Smooth muscle cell (in vitro differentiated cells): ENCODE measurements around the gene ATP1A3. TPM values are rescaled to one million over a fixed set of nuclear protein-coding genes. Genes with fewer than 3 reads are reported as not detected.

Source experiments
- DNase-seq: peaks from one replicate; lab custom pipeline; 2025; ENCODE audit not compliant: unreplicated experiment; lab: John Stamatoyannopoulos, UW
- H2AFZ ChIP-seq: fragments of 200-600 bp; sonication (generic); 2 replicates; pipeline ENCODE4 v1.6.0; 2016; ENCODE audit warnings: antibody characterized with exemption, low read depth, mild to moderate bottlenecking
- H3F3A ChIP-seq: fragments of 200-600 bp; sonication (generic); 2 replicates; pipeline ENCODE4 v1.6.0; 2017; ENCODE audit warnings: antibody characterized with exemption, low read depth
- H3K27ac ChIP-seq: fragments of 200-600 bp; sonication (generic); 2 replicates; pipeline ENCODE4 v1.5.1; 2016; ENCODE audit warnings: low read depth, mild to moderate bottlenecking
- H3K27me3 ChIP-seq: fragments of 200-600 bp; sonication (generic); 2 replicates; pipeline ENCODE4 v1.6.1; 2016; ENCODE audit warnings: low read depth, mild to moderate bottlenecking
- H3K36me3 ChIP-seq: fragments of 200-600 bp; sonication (generic); 2 replicates; pipeline ENCODE4 v1.5.1; 2016; ENCODE audit warnings: low read depth
- H3K4me1 ChIP-seq: fragments of 200-600 bp; sonication (generic); 2 replicates; pipeline ENCODE4 v1.5.1; 2016; ENCODE audit warnings: low read depth
- H3K4me2 ChIP-seq: fragments of 200-600 bp; sonication (generic); 2 replicates; pipeline ENCODE4 v1.6.0; 2016; ENCODE audit warnings: mild to moderate bottlenecking
- H3K4me3 ChIP-seq: fragments of 200-600 bp; sonication (generic); 2 replicates; pipeline ENCODE4 v1.5.1; 2016; ENCODE audit warnings: mild to moderate bottlenecking
- H3K79me2 ChIP-seq: fragments of 200-600 bp; sonication (generic); 2 replicates; pipeline ENCODE4 v1.6.0; 2016; ENCODE audit warnings: low read depth, mild to moderate bottlenecking
- H3K9ac ChIP-seq: fragments of 200-600 bp; sonication (generic); 2 replicates; pipeline ENCODE4 v1.6.0; 2016; ENCODE audit warnings: low read depth
- H3K9me3 ChIP-seq: fragments of 200-600 bp; sonication (generic); replicated peaks from 2 replicates; pipeline ENCODE4 v1.5.1; 2016; ENCODE audit warnings: low read depth
- H4K20me1 ChIP-seq: fragments of 200-600 bp; sonication (generic); 2 replicates; pipeline ENCODE4 v1.6.0; 2016; ENCODE audit warnings: low read depth
- WGBS: methylation state at CpG from one replicate; pipeline ENCODE4 v1.1.7; 2016; ENCODE audit warnings: low lambda C conversion rate; 5-methylcytosine and 5-hydroxymethylcytosine counted together
- polyA plus RNA-seq: library from polyadenylated mRNA; unstranded; fragments of >200 nt; fragmentation: Nextera tagmentation; extraction: Ambion mirVana; gene quantifications from 2 replicates; pipeline ENCODE4 v1.2.1, GENCODE V29; 2016
- total RNA-seq: library from RNA; depleted of rRNA; stranded (reverse); fragments of >200 nt; gene quantifications from 2 replicates; pipeline ENCODE4 v1.2.3, GENCODE V29; 2014
- TF ChIP-seq, protein P1 (sequence below): fragments of 200-600 bp; sonication (generic); IDR thresholded peaks from 2 replicates; pipeline ENCODE4 v1.5.1; 2017; ENCODE audit warnings: borderline replicate concordance, mild to moderate bottlenecking, antibody characterized with exemption; ENCODE audit not compliant: insufficient read depth, poor library complexity, severe bottlenecking

Gene ATP1A3
- total and polyA plus RNA-seq, 2 experiments from 2014 or later = not detected

DNA sequence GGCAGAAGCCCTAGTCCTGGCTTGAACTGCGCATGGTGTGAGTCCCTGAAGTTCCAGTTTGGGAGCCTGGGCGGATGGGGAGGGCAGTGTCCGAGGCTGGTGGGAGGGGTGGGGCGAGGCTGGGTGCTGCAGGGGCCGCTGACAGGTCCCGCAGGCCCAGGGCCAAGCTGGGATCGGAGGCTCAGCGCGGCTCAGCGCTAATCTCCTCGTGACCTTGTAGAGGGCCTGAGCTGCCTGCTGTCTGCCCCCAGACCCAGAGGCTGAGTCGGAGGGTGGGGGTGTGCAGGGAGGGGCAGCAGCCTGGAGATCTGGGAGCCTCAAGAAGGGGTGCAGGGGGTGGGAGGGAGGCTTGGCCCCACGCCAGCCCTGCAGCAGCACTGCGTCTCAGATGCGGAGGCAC is 3.0 kb downstream of the ATP1A3 start:
- H3K9ac ChIP-seq = no peak overlapping the region
- peaks cover 4% of the 10 kb centered on the region for H3K4me1 ChIP-seq
- H2AFZ ChIP-seq = no peak overlapping the region
- peaks cover 45% of the 10 kb centered on the region for H3K27me3 ChIP-seq
- H3F3A ChIP-seq = no peaks in the 10 kb centered on the region
- H3K27ac ChIP-seq = no peak overlapping the region
- no peak overlapping the region for H3K4me3 ChIP-seq
- 74% methylated on average over 12 of the region's 15 CpGs for WGBS
- no peak for DNase-seq
- no peaks in the 10 kb centered on the region for H3K9me3 ChIP-seq
- H4K20me1 ChIP-seq = no peaks in the 10 kb centered on the region
- no peaks in the 10 kb centered on the region for H3K36me3 ChIP-seq
- H3K4me2 ChIP-seq = no peak overlapping the region
- H3K79me2 ChIP-seq = no peaks in the 10 kb centered on the region
- TF ChIP-seq, protein P1, sequence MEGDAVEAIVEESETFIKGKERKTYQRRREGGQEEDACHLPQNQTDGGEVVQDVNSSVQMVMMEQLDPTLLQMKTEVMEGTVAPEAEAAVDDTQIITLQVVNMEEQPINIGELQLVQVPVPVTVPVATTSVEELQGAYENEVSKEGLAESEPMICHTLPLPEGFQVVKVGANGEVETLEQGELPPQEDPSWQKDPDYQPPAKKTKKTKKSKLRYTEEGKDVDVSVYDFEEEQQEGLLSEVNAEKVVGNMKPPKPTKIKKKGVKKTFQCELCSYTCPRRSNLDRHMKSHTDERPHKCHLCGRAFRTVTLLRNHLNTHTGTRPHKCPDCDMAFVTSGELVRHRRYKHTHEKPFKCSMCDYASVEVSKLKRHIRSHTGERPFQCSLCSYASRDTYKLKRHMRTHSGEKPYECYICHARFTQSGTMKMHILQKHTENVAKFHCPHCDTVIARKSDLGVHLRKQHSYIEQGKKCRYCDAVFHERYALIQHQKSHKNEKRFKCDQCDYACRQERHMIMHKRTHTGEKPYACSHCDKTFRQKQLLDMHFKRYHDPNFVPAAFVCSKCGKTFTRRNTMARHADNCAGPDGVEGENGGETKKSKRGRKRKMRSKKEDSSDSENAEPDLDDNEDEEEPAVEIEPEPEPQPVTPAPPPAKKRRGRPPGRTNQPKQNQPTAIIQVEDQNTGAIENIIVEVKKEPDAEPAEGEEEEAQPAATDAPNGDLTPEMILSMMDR = no peak

GRCh38 chr19:41990615-41991014 is 3.4 kb downstream of the ATP1A3 start:
- Histone ChIP-seq H3K9ac (no peak overlapping the region), H3K4me2 (no peak overlapping the region), H3K36me3 (no peaks in the 10 kb centered on the region), H3K27me3 (peaks cover 41% of the 10 kb centered on the region), H4K20me1 (no peaks in the 10 kb centered on the region), H3K4me1 (peaks cover 4% of the 10 kb centered on the region), H3K4me3 (no peak overlapping the region), H3K27ac (no peak overlapping the region), H3F3A (no peaks in the 10 kb centered on the region), H2AFZ (no peak overlapping the region), H3K9me3 (no peaks in the 10 kb centered on the region), H3K79me2 (no peaks in the 10 kb centered on the region)
- WGBS = 86% methylated on average over 2 of the region's 2 CpGs
- no peak for DNase-seq
- TF ChIP-seq, protein P1 = no peak

GRCh38 chr19:41990028-41990427 is 4.0 kb downstream of the ATP1A3 start:
- H2AFZ ChIP-seq = no peak overlapping the region
- 89% methylated on average over 4 of the region's 4 CpGs for WGBS
- TF ChIP-seq, protein P1 = no peak
- H3F3A ChIP-seq = no peaks in the 10 kb centered on the region
- DNase-seq = no peak
- no peaks in the 10 kb centered on the region for H4K20me1 ChIP-seq
- no peak overlapping the region for H3K9ac ChIP-seq
- H3K79me2 ChIP-seq = no peaks in the 10 kb centered on the region
- H3K4me3 ChIP-seq = no peak overlapping the region
- H3K36me3 ChIP-seq = no peaks in the 10 kb centered on the region
- no peaks in the 10 kb centered on the region for H3K9me3 ChIP-seq
- peaks cover 35% of the 10 kb centered on the region for H3K27me3 ChIP-seq
- no peak overlapping the region for H3K4me2 ChIP-seq
- H3K27ac ChIP-seq = no peak overlapping the region
- H3K4me1 ChIP-seq = peaks cover 4% of the 10 kb centered on the region

GRCh38 chr19:41988947-41989346 is 5.1 kb downstream of the ATP1A3 start:
- Histone ChIP-seq H3K36me3 (no peaks in the 10 kb centered on the region), H3K4me3 (no peak overlapping the region), H2AFZ (no peak overlapping the region), H3K9me3 (no peaks in the 10 kb centered on the region), H3K9ac (no peak overlapping the region), H3K79me2 (no peaks in the 10 kb centered on the region), H3K27me3 (peaks cover 25% of the 10 kb centered on the region), H3K4me2 (no peak overlapping the region), H3K27ac (no peak overlapping the region), H3K4me1 (peaks cover 4% of the 10 kb centered on the region), H4K20me1 (no peaks in the 10 kb centered on the region), H3F3A (no peaks in the 10 kb centered on the region)
- 85% methylated on average over 9 of the region's 9 CpGs for WGBS
- DNase-seq = no peak
- TF ChIP-seq, protein P1 = no peak
